MM.1S (cell line): ENCODE results near the gene NPHP1.
"Not testable (repeated sequence)": the region's sequence is repeated elsewhere in the genome, so short reads cannot be mapped to it uniquely, and the experiment has no call there.

Experiments
- DNase-seq: peaks from one replicate; pipeline ENCODE4 v3.0.0-alpha.2; 2015
- H2AFZ ChIP-seq: fragments of 300-600 bp; sonication (generic); 2 replicates; pipeline ENCODE4 v1.6.0; 2016; ENCODE audit warnings: antibody characterized with exemption, low read length
- H3F3A ChIP-seq: fragments of 300-600 bp; sonication (generic); 2 replicates; pipeline ENCODE4 v1.6.1; 2016; ENCODE audit warnings: mild to moderate bottlenecking, antibody characterized with exemption, low read length, moderate library complexity, mixed read lengths; ENCODE audit not compliant: insufficient read depth
- H3K27ac ChIP-seq: fragments of 300-600 bp; sonication (generic); 2 replicates; pipeline ENCODE4 v1.5.1; 2016; ENCODE audit warnings: mild to moderate bottlenecking, low read length
- H3K27me3 ChIP-seq: fragments of 300-600 bp; sonication (generic); replicated peaks from 2 replicates; pipeline ENCODE4 v1.6.0; 2016; ENCODE audit warnings: low read length; ENCODE audit not compliant: insufficient read depth
- H3K36me3 ChIP-seq: fragments of 300-600 bp; sonication (generic); replicated peaks from 2 replicates; pipeline ENCODE4 v1.6.1; 2016; ENCODE audit warnings: mild to moderate bottlenecking, low read length, mixed read lengths; ENCODE audit not compliant: insufficient read depth
- H3K4me1 ChIP-seq: fragments of 300-600 bp; sonication (generic); 2 replicates; pipeline ENCODE4 v1.6.1; 2016; ENCODE audit warnings: low read length, mixed read lengths
- H3K4me2 ChIP-seq: fragments of 300-600 bp; sonication (generic); 2 replicates; pipeline ENCODE4 v1.6.0; 2016; ENCODE audit warnings: low read depth, low read length
- H3K4me3 ChIP-seq: fragments of 300-600 bp; sonication (generic); 2 replicates; pipeline ENCODE4 v1.5.1; 2016; ENCODE audit warnings: low read length, mixed read lengths
- H3K79me2 ChIP-seq: fragments of 300-600 bp; sonication (generic); 2 replicates; pipeline ENCODE4 v1.6.1; 2016; ENCODE audit warnings: mixed run types, low read length, mixed read lengths
- H3K9ac ChIP-seq: fragments of 300-600 bp; sonication (generic); 2 replicates; pipeline ENCODE4 v1.6.1; 2016; ENCODE audit warnings: low read length, mixed read lengths
- H3K9me2 ChIP-seq: fragments of 300-600 bp; sonication (generic); replicated peaks from 2 replicates; pipeline ENCODE4 v1.6.1; 2016; ENCODE audit warnings: mild to moderate bottlenecking, low read length, mixed read lengths; ENCODE audit not compliant: insufficient read depth
- H3K9me3 ChIP-seq: fragments of 300-600 bp; sonication (generic); replicated peaks from 2 replicates; pipeline ENCODE4 v1.6.1; 2016; ENCODE audit warnings: mild to moderate bottlenecking, low read length, mixed read lengths; ENCODE audit not compliant: insufficient read depth
- H4K20me1 ChIP-seq: fragments of 300-600 bp; sonication (generic); 2 replicates; pipeline ENCODE4 v1.6.1; 2016; ENCODE audit warnings: mild to moderate bottlenecking, low read length, moderate library complexity, mixed read lengths; ENCODE audit not compliant: insufficient read depth
- EZH2 ChIP-seq: fragments of 300-600 bp; sonication (generic); optimal IDR thresholded peaks from 2 replicates; pipeline ENCODE3; 2017; ENCODE audit warnings: low read depth, mild to moderate bottlenecking, antibody characterized with exemption, low read length, mixed read lengths
- EZH2phosphoT487 ChIP-seq: fragments of 300-600 bp; sonication (generic); IDR thresholded peaks from 2 replicates; pipeline ENCODE4 v1.6.1; 2018; ENCODE audit warnings: antibody characterized with exemption, low read length
- TF ChIP-seq, protein P1 (sequence below): fragments of 300-600 bp; sonication (generic); IDR thresholded peaks from 2 replicates; pipeline ENCODE4 v1.5.1; 2016; ENCODE audit warnings: antibody characterized with exemption, low read length, mixed read lengths

Gene NPHP1

DNA sequence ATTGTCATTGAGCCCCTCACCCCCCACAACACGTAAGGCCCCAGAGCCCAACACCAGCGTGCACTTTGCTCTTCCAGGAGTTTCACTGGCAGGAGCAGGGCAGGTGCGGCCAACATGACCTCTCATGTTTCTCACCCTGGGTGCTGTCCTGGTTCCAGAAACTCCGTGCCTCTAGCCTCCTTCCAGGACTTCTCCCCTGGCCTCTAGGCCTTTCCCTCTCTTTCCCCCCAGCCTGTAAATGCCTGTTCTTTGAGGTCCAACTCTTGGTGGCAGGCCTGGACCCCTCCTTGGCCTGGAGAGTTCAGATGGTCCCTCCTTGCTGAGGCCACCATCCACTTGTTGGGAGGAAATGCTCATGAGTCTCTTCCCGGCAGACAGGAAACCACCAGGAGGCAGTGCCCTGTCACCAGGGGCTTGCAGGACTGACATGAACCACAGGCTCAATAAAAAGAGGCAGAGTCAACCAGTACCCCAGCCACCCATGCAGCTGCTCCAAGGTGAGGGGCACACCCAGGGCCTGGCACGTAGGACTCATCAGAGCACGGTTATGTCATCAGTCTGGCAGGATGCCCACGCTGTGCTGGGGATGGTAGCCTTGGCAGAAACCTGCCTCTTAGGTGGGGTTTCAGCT lies 90.7 kb downstream of the NPHP1 start:
- no peak overlapping the region for H2AFZ ChIP-seq
- H3K27ac ChIP-seq = no peak overlapping the region
- TF ChIP-seq, protein P1, sequence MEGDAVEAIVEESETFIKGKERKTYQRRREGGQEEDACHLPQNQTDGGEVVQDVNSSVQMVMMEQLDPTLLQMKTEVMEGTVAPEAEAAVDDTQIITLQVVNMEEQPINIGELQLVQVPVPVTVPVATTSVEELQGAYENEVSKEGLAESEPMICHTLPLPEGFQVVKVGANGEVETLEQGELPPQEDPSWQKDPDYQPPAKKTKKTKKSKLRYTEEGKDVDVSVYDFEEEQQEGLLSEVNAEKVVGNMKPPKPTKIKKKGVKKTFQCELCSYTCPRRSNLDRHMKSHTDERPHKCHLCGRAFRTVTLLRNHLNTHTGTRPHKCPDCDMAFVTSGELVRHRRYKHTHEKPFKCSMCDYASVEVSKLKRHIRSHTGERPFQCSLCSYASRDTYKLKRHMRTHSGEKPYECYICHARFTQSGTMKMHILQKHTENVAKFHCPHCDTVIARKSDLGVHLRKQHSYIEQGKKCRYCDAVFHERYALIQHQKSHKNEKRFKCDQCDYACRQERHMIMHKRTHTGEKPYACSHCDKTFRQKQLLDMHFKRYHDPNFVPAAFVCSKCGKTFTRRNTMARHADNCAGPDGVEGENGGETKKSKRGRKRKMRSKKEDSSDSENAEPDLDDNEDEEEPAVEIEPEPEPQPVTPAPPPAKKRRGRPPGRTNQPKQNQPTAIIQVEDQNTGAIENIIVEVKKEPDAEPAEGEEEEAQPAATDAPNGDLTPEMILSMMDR = no peak; the same call in 1 of the 2 replicates
- no peak for TF ChIP-seq EZH2phosphoT487
- TF ChIP-seq EZH2 = no peak
- no peaks in the 10 kb centered on the region for H3K4me1 ChIP-seq
- H3K4me3 ChIP-seq = no peak overlapping the region
- H3K79me2 ChIP-seq = no peaks in the 10 kb centered on the region
- H3K4me2 ChIP-seq = no peak overlapping the region
- DNase-seq = no peak
- no peaks in the 10 kb centered on the region for H3F3A ChIP-seq
- no peaks in the 10 kb centered on the region for H3K36me3 ChIP-seq
- H4K20me1 ChIP-seq = no peaks in the 10 kb centered on the region
- no peak overlapping the region for H3K9ac ChIP-seq
- H3K27me3 ChIP-seq = no peaks in the 10 kb centered on the region
- no peaks in the 10 kb centered on the region for H3K9me2 ChIP-seq
- H3K9me3 ChIP-seq = no peaks in the 10 kb centered on the region

DNA sequence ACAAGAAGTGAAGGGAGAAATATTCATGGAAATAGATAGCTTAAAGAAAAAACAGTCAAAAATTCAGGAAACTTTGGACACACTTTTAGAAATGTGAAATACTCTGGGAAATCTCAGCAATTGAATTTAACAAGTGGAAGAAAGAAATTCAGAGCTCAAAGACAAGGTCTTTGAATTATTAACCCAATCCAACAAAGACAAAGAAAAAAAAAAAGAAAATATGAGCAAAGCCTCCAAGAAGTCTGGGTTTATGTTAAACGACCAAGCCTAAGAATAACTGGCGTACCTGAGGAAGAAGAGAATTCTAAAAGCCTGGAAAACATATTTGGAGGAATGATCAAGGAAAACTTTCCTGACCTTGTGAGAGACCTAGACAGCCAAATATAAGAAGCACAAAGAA lies 96.5 kb downstream of the NPHP1 start:
- not testable (repeated sequence) for H3K9me2 ChIP-seq, DNase-seq, H3K79me2 ChIP-seq, H3K27ac ChIP-seq, H3K4me3 ChIP-seq, H3K36me3 ChIP-seq, H3K27me3 ChIP-seq, H4K20me1 ChIP-seq, H3K9me3 ChIP-seq, H3F3A ChIP-seq, H3K9ac ChIP-seq, H2AFZ ChIP-seq, H3K4me2 ChIP-seq, H3K4me1 ChIP-seq

DNA sequence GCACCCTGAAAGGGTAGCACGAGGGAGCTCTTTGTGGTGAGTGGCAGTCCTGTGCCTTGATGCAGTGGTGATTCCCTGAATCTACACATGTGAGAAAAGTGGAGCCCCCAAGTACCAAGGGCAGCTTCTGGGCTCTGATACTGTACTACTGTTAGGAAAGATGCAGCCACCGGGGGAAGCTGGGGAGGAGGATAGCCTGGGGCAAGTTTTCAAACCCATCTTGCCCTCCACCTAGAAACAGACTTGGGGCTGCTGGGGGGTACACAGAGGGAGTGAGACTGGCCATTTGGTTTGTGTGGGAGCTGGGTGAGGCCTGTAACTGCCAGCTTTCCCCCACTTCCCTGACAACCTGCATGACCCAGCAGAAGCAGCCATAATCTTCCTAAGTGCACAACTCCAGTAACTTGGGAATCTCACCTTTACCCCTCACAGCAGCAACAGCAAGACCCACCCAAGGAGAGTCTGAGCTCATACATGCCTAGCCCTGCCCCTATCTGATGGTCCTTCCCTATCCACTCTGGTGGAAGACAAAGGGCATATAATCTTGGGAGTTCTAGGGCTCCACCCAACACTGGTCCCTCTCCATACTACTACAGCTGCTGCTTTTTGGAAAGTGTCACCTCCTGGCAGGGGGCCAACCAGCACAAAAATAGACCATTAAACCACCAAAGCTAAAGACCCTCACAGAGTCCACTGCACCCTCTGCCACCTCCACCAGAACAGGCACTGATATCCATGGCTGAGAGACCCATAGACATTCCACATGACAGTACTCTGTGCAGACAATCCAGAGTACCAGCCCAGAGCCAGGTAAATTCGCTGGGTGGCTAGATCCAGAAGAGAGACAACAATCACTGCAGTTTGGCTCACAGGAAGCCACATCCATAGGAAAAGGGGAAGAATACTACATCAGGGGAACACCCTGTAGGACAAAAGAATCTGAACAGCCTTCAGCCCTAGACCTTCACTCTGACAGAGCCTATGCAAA lies 97.4 kb downstream of the NPHP1 start:
- Histone ChIP-seq H3K9ac (no peak overlapping the region), H3K79me2 (no peaks in the 10 kb centered on the region), H3K4me3 (no peak overlapping the region), H3K27me3 (no peaks in the 10 kb centered on the region), H4K20me1 (no peaks in the 10 kb centered on the region), H2AFZ (no peak overlapping the region), H3K27ac (no peak overlapping the region), H3K4me1 (no peaks in the 10 kb centered on the region), H3K36me3 (no peaks in the 10 kb centered on the region), H3K4me2 (no peak overlapping the region), H3K9me2 (no peaks in the 10 kb centered on the region), H3F3A (no peaks in the 10 kb centered on the region), H3K9me3 (no peaks in the 10 kb centered on the region)
- TF ChIP-seq EZH2 (no peak), EZH2phosphoT487 (no peak)
- TF ChIP-seq, protein P1 = no peak
- DNase-seq = no peak

DNA sequence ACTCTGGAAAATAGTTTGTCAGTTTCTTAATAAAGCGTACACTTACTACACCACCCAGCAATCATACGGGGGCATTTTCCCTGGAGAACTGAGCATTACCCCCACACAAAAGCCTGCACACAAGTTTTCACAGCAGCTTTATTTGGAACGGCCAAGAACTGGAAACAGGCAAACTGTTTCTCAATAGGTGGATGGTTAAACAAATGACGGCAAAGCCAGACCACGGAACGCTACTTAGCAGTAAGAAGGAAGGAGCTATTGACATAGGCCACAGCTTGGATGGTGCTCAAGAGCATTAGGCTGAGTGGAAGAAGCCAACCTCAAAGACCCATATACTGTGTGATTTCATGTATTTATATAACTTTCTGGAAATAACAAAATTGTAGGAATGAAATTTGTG lies 98.2 kb downstream of the NPHP1 start:
- Histone ChIP-seq H3K27ac (no peak overlapping the region), H3K9me3 (no peaks in the 10 kb centered on the region), H3K27me3 (no peaks in the 10 kb centered on the region), H3K4me3 (no peak overlapping the region), H3K79me2 (no peaks in the 10 kb centered on the region), H3K4me1 (no peaks in the 10 kb centered on the region), H3K36me3 (no peaks in the 10 kb centered on the region), H3F3A (no peaks in the 10 kb centered on the region), H3K4me2 (no peak overlapping the region), H3K9ac (no peak overlapping the region), H3K9me2 (no peaks in the 10 kb centered on the region), H2AFZ (no peak overlapping the region), H4K20me1 (no peaks in the 10 kb centered on the region)
- TF ChIP-seq, protein P1 = no peak
- TF ChIP-seq EZH2 (no peak), EZH2phosphoT487 (no peak)
- no peak for DNase-seq
